PC-3 (cell line): ENCODE measurements around the gene KRTAP4-9. TPM values are rescaled to one million over a fixed set of nuclear protein-coding genes. Genes with fewer than 3 reads are reported as not detected.

ENCODE experiments used
- ATAC-seq: fragments of 200-7000 bp; cut with Tn5 transposase; 2 replicates; pipeline ENCODE4 v1.9.1; 2020; ENCODE audit warnings: mild to moderate bottlenecking, moderate library complexity
- BruUV-seq: library from RNA; stranded (reverse); fragments of 400-500 nt; replicated peaks from 2 replicates; lab custom pipeline; 2021; lab: Mats Ljungman, UMichigan
- CTCF ChIA-PET: fragments of 300-600 bp; sonication (Branson Sonifier 250); formaldehyde crosslinking; loops from one replicate; lab custom pipeline; 2022; ENCODE audit warnings: antibody characterized with exemption; lab: Charles Lee
- POLR2A ChIA-PET: fragments of 300-600 bp; sonication (Branson Sonifier 250); formaldehyde crosslinking; loops from one replicate; lab custom pipeline; 2022; ENCODE audit warnings: antibody characterized with exemption; ENCODE audit not compliant: unreplicated experiment; lab: Charles Lee
- DNase-seq: peaks from one replicate; pipeline ENCODE4 v3.0.0-alpha.2; 2015
- H2AFZ ChIP-seq: fragments of 300-600 bp; sonication (generic); 2 replicates; pipeline ENCODE4 v1.6.0; 2016; ENCODE audit warnings: antibody characterized with exemption, low read length
- H3F3A ChIP-seq: fragments of 300-600 bp; sonication (generic); one replicate; pipeline ENCODE4 v1.6.0; 2017; ENCODE audit warnings: antibody characterized with exemption, low read length, control low read depth, mild to moderate bottlenecking; ENCODE audit not compliant: unreplicated experiment
- H3K27ac ChIP-seq: fragments of 300-600 bp; sonication (generic); 2 replicates; pipeline ENCODE4 v1.5.1; 2016; ENCODE audit warnings: mild to moderate bottlenecking, low read length
- H3K27me3 ChIP-seq: fragments of 300-600 bp; sonication (generic); 2 replicates; pipeline ENCODE4 v1.6.1; 2016; ENCODE audit warnings: low read length, mixed read lengths
- H3K36me3 ChIP-seq: fragments of 300-600 bp; sonication (generic); 2 replicates; pipeline ENCODE4 v1.6.1; 2016; ENCODE audit warnings: low read depth, mixed run types, low read length, mixed read lengths
- H3K4me1 ChIP-seq: fragments of 300-600 bp; sonication (generic); 2 replicates; pipeline ENCODE4 v1.5.1; 2016; ENCODE audit warnings: low read length; ENCODE audit not compliant: insufficient read depth
- H3K4me2 ChIP-seq: fragments of 300-600 bp; sonication (generic); 2 replicates; pipeline ENCODE4 v1.6.0; 2016; ENCODE audit warnings: low read length
- H3K4me3 ChIP-seq: fragments of 300-600 bp; sonication (generic); 2 replicates; pipeline ENCODE4 v1.5.1; 2016; ENCODE audit warnings: mild to moderate bottlenecking, low read length, mixed read lengths
- H3K79me2 ChIP-seq: fragments of 300-600 bp; sonication (generic); 2 replicates; pipeline ENCODE4 v1.6.1; 2017; ENCODE audit warnings: low read length, mixed read lengths
- H3K9ac ChIP-seq: fragments of 300-600 bp; sonication (generic); 2 replicates; pipeline ENCODE4 v1.6.0; 2016; ENCODE audit warnings: mild to moderate bottlenecking, low read length
- H3K9me2 ChIP-seq: fragments of 300-600 bp; sonication (generic); replicated peaks from 2 replicates; pipeline ENCODE4 v1.6.1; 2016; ENCODE audit warnings: mixed run types, low read length, mixed read lengths
- H3K9me3 ChIP-seq: fragments of 300-600 bp; sonication (generic); 2 replicates; pipeline ENCODE4 v1.6.1; 2016; ENCODE audit warnings: low read length, mixed read lengths
- H4K20me1 ChIP-seq: fragments of 300-600 bp; sonication (generic); 2 replicates; pipeline ENCODE4 v1.6.1; 2016; ENCODE audit warnings: low read length, mixed read lengths
- EZH2 ChIP-seq: fragments of 300-600 bp; sonication (generic); IDR thresholded peaks from one replicate; pipeline ENCODE4 v1.6.1; 2017; ENCODE audit warnings: antibody characterized with exemption, mild to moderate bottlenecking, low read length; ENCODE audit not compliant: unreplicated experiment
- EZH2phosphoT487 ChIP-seq: fragments of 300-600 bp; sonication (generic); IDR thresholded peaks from 2 replicates; pipeline ENCODE4 v1.6.1; 2018; ENCODE audit warnings: mild to moderate bottlenecking, antibody characterized with exemption, low read length, borderline replicate concordance
- intact Hi-C: fragments of 100-400 bp; cut with micrococcal nuclease; formaldehyde crosslinking; loops from 2 replicates; pipeline ENCODE4 v1.9.0; 2023
- total RNA-seq: library from RNA; depleted of rRNA; stranded (reverse); fragments of >200 nt; gene quantifications from 2 replicates; pipeline ENCODE4 v1.2.3, GENCODE V29; 2014
- TF ChIP-seq, protein P1 (sequence below): fragments of 300-600 bp; sonication (generic); conservative IDR thresholded peaks from 2 replicates; pipeline ENCODE4 v1.5.1; 2017; ENCODE audit warnings: antibody characterized with exemption, low read depth, mild to moderate bottlenecking, low read length

Gene KRTAP4-9
- total RNA-seq, 1 experiment from 2014 or later: not detected

DNA sequence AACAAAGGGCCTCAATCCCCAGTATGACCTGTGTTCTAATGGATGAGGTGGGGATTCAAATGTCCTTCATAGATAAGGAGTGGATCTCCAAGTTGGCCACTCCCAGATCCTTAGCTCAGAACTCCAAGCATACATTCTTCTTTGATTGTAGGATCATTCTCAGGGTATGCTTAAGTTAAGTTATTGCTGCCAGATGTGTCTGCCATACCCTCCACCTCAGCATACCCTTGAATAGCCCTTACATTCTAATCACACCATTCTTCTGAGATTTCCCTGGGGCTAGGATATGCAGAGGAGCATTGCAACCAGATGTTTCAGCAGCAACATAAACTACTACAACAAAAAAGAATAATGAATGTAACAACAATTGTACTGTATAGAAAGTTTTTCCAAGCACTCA, 37.9 kb upstream of the KRTAP4-9 start:
- no peaks in the 10 kb centered on the region for H3K79me2 ChIP-seq
- H3K4me1 ChIP-seq: peaks cover 48% of the 10 kb centered on the region
- no peak overlapping the region for H3K4me3 ChIP-seq
- no peak overlapping the region for H2AFZ ChIP-seq
- no peak overlapping the region for H3K4me2 ChIP-seq
- ATAC-seq: no peak
- H3F3A ChIP-seq: no peaks in the 10 kb centered on the region
- no peaks in the 10 kb centered on the region for H3K27me3 ChIP-seq
- no peaks in the 10 kb centered on the region for H3K9me2 ChIP-seq
- H3K27ac ChIP-seq: no peak overlapping the region
- TF ChIP-seq EZH2 (no peak), EZH2phosphoT487 (no peak)
- TF ChIP-seq, protein P1, sequence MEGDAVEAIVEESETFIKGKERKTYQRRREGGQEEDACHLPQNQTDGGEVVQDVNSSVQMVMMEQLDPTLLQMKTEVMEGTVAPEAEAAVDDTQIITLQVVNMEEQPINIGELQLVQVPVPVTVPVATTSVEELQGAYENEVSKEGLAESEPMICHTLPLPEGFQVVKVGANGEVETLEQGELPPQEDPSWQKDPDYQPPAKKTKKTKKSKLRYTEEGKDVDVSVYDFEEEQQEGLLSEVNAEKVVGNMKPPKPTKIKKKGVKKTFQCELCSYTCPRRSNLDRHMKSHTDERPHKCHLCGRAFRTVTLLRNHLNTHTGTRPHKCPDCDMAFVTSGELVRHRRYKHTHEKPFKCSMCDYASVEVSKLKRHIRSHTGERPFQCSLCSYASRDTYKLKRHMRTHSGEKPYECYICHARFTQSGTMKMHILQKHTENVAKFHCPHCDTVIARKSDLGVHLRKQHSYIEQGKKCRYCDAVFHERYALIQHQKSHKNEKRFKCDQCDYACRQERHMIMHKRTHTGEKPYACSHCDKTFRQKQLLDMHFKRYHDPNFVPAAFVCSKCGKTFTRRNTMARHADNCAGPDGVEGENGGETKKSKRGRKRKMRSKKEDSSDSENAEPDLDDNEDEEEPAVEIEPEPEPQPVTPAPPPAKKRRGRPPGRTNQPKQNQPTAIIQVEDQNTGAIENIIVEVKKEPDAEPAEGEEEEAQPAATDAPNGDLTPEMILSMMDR: no peak
- no peak overlapping the region for H3K9ac ChIP-seq
- DNase-seq: no peak
- ChIA-PET POLR2A (no interaction called here), CTCF (no interaction called here)
- no peaks in the 10 kb centered on the region for H3K36me3 ChIP-seq
- no peaks in the 10 kb centered on the region for H4K20me1 ChIP-seq
- intact Hi-C loops: loop anchor here (10.0 kb wide), 2 partner anchors 62 to 148 kb away; partner anchors contain the start of gene KRTAP3-1
- no TSS peak for BruUV-seq
- H3K9me3 ChIP-seq: no peaks in the 10 kb centered on the region

DNA sequence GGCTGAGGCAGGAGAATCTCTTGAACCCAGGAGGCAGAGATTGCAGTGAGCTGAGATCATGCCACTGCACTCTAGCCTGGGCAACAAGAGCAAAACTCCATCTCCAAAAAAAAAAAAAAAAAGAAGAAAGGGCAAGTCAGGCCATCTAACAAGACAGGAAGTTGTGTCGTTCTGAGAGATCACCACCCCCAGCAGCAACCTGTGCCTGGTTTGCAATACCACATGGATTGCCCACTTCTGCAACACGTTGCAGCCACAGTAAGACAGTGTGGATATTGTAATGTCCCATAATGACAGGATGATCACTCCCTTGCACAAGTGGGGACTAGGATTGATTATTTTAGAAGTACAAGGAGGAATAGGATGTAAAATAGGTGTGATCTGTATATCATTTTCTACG, 36.2 kb upstream of the KRTAP4-9 start:
- no peak for DNase-seq
- Histone ChIP-seq H3F3A (no peaks in the 10 kb centered on the region), H4K20me1 (no peaks in the 10 kb centered on the region), H3K27ac (no peak overlapping the region), H3K79me2 (no peaks in the 10 kb centered on the region), H3K9me3 (no peaks in the 10 kb centered on the region), H3K9ac (no peak overlapping the region), H3K36me3 (no peaks in the 10 kb centered on the region), H2AFZ (no peak overlapping the region), H3K4me1 (peaks cover 30% of the 10 kb centered on the region), H3K4me3 (no peak overlapping the region), H3K4me2 (no peak overlapping the region), H3K9me2 (no peaks in the 10 kb centered on the region), H3K27me3 (no peaks in the 10 kb centered on the region)
- intact Hi-C loops: loop anchor here (10.0 kb wide), 2 partner anchors 64 to 146 kb away; partner anchors contain the start of gene KRTAP3-1
- POLR2A ChIA-PET: no interaction called here
- CTCF ChIA-PET: no interaction called here
- ATAC-seq: no peak
- TF ChIP-seq EZH2: no peak
- no peak for TF ChIP-seq EZH2phosphoT487
- TF ChIP-seq, protein P1: no peak
- BruUV-seq: no TSS peak

DNA sequence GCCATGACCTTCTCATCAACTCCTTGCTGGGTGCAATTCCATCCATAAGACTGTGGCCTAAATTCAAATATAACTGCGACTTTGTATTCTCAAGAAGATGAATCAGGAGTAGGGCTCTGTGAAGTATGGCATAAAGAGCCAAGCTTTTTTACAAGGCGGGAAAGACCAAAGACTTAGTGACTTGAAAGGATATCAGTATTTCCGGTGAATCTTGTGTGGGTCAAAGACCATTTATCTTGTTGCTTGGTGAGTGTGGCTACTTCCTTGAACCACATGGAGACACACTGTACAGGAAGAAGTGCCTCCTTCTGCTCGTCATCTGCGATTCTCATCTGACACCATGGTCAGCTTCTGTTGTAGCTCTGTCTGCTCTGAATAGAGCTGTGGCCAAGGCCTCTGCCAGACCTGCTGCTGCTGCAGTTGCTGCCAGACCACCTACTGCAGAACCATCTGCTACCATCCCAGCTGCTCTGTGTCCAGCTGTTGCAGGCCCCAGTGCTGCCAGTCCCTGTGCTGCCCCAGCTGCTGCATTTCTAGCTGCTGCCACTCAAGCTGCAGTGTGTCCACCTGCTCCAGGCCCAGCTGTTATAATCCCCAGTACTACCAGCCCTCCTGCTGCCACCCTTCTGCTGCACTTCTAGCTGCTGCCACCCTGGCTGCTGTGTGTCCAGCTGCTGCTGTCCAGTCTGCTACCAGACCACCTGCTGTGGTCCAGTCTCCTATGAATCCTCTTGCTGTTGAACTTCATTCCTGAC, 33.4 kb upstream of the KRTAP4-9 start:
- TF ChIP-seq EZH2: no peak
- TF ChIP-seq, protein P1: no peak
- no peak for TF ChIP-seq EZH2phosphoT487
- H2AFZ ChIP-seq: no peak overlapping the region
- POLR2A ChIA-PET: no interaction called here
- H3K9me3 ChIP-seq: no peaks in the 10 kb centered on the region
- no peak overlapping the region for H3K9ac ChIP-seq
- H3F3A ChIP-seq: no peaks in the 10 kb centered on the region
- ATAC-seq (no peak), DNase-seq (no peak)
- no peak overlapping the region for H3K27ac ChIP-seq
- H3K27me3 ChIP-seq: no peaks in the 10 kb centered on the region
- no peaks in the 10 kb centered on the region for H4K20me1 ChIP-seq
- H3K9me2 ChIP-seq: no peaks in the 10 kb centered on the region
- no peaks in the 10 kb centered on the region for H3K36me3 ChIP-seq
- no TSS peak for BruUV-seq
- no peaks in the 10 kb centered on the region for H3K79me2 ChIP-seq
- H3K4me3 ChIP-seq: no peak overlapping the region
- H3K4me2 ChIP-seq: no peak overlapping the region
- intact Hi-C loops: no loop called here
- CTCF ChIA-PET: no interaction called here
- peaks cover 7% of the 10 kb centered on the region for H3K4me1 ChIP-seq
